Activated B cell treated with CpG ODN at 0.5 μM for 24 hours (primary cell): ENCODE results near the gene MDH1. TPM values are rescaled to one million over a fixed set of nuclear protein-coding genes. Genes with fewer than 3 reads are reported as not detected.
A peak's percentile ranks its signal among the peaks of the same experiment; 100 is the strongest.

Experiments used
- ATAC-seq: fragments of 200-7000 bp; cut with Tn5 transposase; one replicate; pipeline ENCODE4 v1.10.0; 2021; ENCODE audit warnings: low read depth, mild to moderate bottlenecking, moderate library complexity
- CTCF ChIA-PET: fragments of 350-600 bp; sonication (Branson Sonifier 250); formaldehyde crosslinking; loops from one replicate; lab custom pipeline; 2021; ENCODE audit warnings: antibody characterized with exemption; lab: Charles Lee
- POLR2A ChIA-PET: fragments of 350-600 bp; sonication (Branson Sonifier 250); formaldehyde crosslinking; loops from one replicate; lab custom pipeline; 2021; ENCODE audit warnings: antibody characterized with exemption; lab: Charles Lee
- DNase-seq: peaks from one replicate; pipeline ENCODE4 v3.0.0; 2022
- H3K27ac Mint-ChIP-seq: one replicate; pipeline ENCODE4 v1.8.0; 2020; ENCODE audit warnings: mixed read lengths
- H3K27me3 Mint-ChIP-seq: one replicate; pipeline ENCODE4 v1.8.0; 2021; ENCODE audit warnings: mixed read lengths
- H3K36me3 Mint-ChIP-seq: one replicate; pipeline ENCODE4 v1.8.0; 2021; ENCODE audit warnings: low read depth, mixed read lengths
- H3K4me1 Mint-ChIP-seq: one replicate; pipeline ENCODE4 v1.8.0; 2021; ENCODE audit warnings: mixed read lengths
- H3K4me3 Mint-ChIP-seq: one replicate; pipeline ENCODE4 v1.8.0; 2020; ENCODE audit warnings: mild to moderate bottlenecking, mixed read lengths
- H3K9me3 Mint-ChIP-seq: one replicate; pipeline ENCODE4 v1.8.0; 2020; ENCODE audit warnings: mixed read lengths
- CTCF ChIP-seq: fragments of 200-600 bp; IDR thresholded peaks from one replicate; pipeline ENCODE4 v1.8.0; 2022; ENCODE audit warnings: antibody characterized with exemption, mild to moderate bottlenecking
- intact Hi-C: fragments of 100-400 bp; cut with micrococcal nuclease; formaldehyde crosslinking; loops from one replicate; pipeline ENCODE4 v1.15.1; 2024
- total RNA-seq: library from RNA; stranded (reverse); gene quantifications from 2 replicates; pipeline ENCODE4 v1.2.3, GENCODE V29; 2022

The MDH1 gene
- total RNA-seq, 1 donor from 2014 or later: 120 TPM

- Mint-ChIP-seq H3K27me3 (no peaks in the 10 kb centered on the region), H3K9me3 (no peaks in the 10 kb centered on the region), H3K4me3 (peak overlapping the region; percentile 97), H3K36me3 (peaks cover 29% of the 10 kb centered on the region), H3K27ac (peak overlapping the region; percentile 97), H3K4me1 (peaks cover 47% of the 10 kb centered on the region)
- CTCF ChIA-PET: interaction anchor here (0.6 kb wide), 1 partner anchor 272 kb away, joined by 4 read pairs; no protein-coding TSS in a partner anchor
- POLR2A ChIA-PET: interaction anchor here (1.6 to 2.3 kb wide), 6 partner anchors 8 to 1638 kb away, joined by 4 to 39 read pairs (median 8); partner anchors contain the start of genes ACTR2, EHBP1, RAB1A and UGP2
- ATAC-seq (peak; percentile 0), DNase-seq (no peak)
- intact Hi-C loops: loop anchor here (2.0 to 10.0 kb wide), 6 partner anchors 532 to 1843 kb away; partner anchors contain the start of genes ACTR2, B3GNT2, CEP68 and COMMD1
- TF ChIP-seq CTCF: no peak
These were observed 590 bp downstream of the MDH1 start for GRCh38 chr2:63589148-63589958.

- Mint-ChIP-seq H3K9me3 (no peaks in the 10 kb centered on the region), H3K36me3 (peaks cover 39% of the 10 kb centered on the region), H3K27ac (no peak overlapping the region), H3K4me3 (peak overlapping the region; percentile 97), H3K4me1 (peaks cover 47% of the 10 kb centered on the region), H3K27me3 (no peaks in the 10 kb centered on the region)
- DNase-seq: no peak
- TF ChIP-seq CTCF: no peak
- ATAC-seq: no peak
- intact Hi-C loops: no loop called here
- CTCF ChIA-PET: no interaction called here
- POLR2A ChIA-PET: no interaction called here
These were observed 2.1 kb downstream of the MDH1 start for GRCh38 chr2:63590626-63591408.

- H3K4me3 Mint-ChIP-seq: peak overlapping the region; percentile 11
- no peak overlapping the region for H3K27ac Mint-ChIP-seq
- intact Hi-C loops: no loop called here
- H3K4me1 Mint-ChIP-seq: peaks cover 47% of the 10 kb centered on the region
- no peak for TF ChIP-seq CTCF
- DNase-seq (no peak), ATAC-seq (no peak)
- H3K27me3 Mint-ChIP-seq: no peaks in the 10 kb centered on the region
- peaks cover 47% of the 10 kb centered on the region for H3K36me3 Mint-ChIP-seq
- H3K9me3 Mint-ChIP-seq: no peaks in the 10 kb centered on the region
- ChIA-PET POLR2A (no interaction called here), CTCF (no interaction called here)
These were observed 2.9 kb downstream of the MDH1 start for GRCh38 chr2:63591566-63592175.

GRCh38 chr2:63594660-63595059, 5.9 kb downstream of the MDH1 start:
- TF ChIP-seq CTCF: no peak
- H3K9me3 Mint-ChIP-seq: no peaks in the 10 kb centered on the region
- peaks cover 17% of the 10 kb centered on the region for H3K4me1 Mint-ChIP-seq
- POLR2A ChIA-PET: no interaction called here
- intact Hi-C loops: no loop called here
- CTCF ChIA-PET: no interaction called here
- no peak overlapping the region for H3K4me3 Mint-ChIP-seq
- ATAC-seq (no peak), DNase-seq (no peak)
- no peaks in the 10 kb centered on the region for H3K27me3 Mint-ChIP-seq
- H3K36me3 Mint-ChIP-seq: peaks cover 43% of the 10 kb centered on the region
- H3K27ac Mint-ChIP-seq: no peak overlapping the region
